MCF 10A (cell line): Measurements from ENCODE around the gene SERPINA4. TPM values are rescaled to one million over a fixed set of nuclear protein-coding genes. Genes with fewer than 3 reads are reported as not detected.

Experiments
- BruUV-seq: library from RNA; stranded (reverse); fragments of 400-500 nt; replicated peaks from 2 replicates; lab custom pipeline; 2021; lab: Mats Ljungman, UMichigan
- CTCF ChIA-PET: fragments of 300-600 bp; sonication (Branson Sonifier 250); formaldehyde crosslinking; extraction: SDS; loops from one replicate; lab custom pipeline; 2021; ENCODE audit warnings: antibody characterized with exemption, inconsistent platforms; lab: Yijun Ruan, JAX
- POLR2A ChIA-PET: fragments of 300-600, 350-650 bp; sonication (Branson Sonifier 250); formaldehyde crosslinking; extraction: SDS; loops from one replicate; lab custom pipeline; 2020; ENCODE audit warnings: antibody characterized with exemption, inconsistent platforms; lab: Yijun Ruan, JAX
- DNase-seq: peaks from one replicate; pipeline ENCODE4 v3.0.0-alpha.2; 2018; ENCODE audit not compliant: unreplicated experiment
- H3K27ac Mint-ChIP-seq: one replicate; pipeline ENCODE4 v1.8.0; 2022; ENCODE audit warnings: mild to moderate bottlenecking, low read depth, mixed read lengths; ENCODE audit not compliant: unreplicated experiment
- H3K27me3 Mint-ChIP-seq: one replicate; pipeline ENCODE4 v1.8.0; 2022; ENCODE audit warnings: mixed read lengths; ENCODE audit not compliant: insufficient read depth, unreplicated experiment
- H3K36me3 Mint-ChIP-seq: one replicate; pipeline ENCODE4 v1.8.0; 2022; ENCODE audit warnings: mild to moderate bottlenecking, moderate library complexity, mixed read lengths; ENCODE audit not compliant: insufficient read depth, unreplicated experiment
- H3K4me1 Mint-ChIP-seq: one replicate; pipeline ENCODE4 v1.8.0; 2022; ENCODE audit warnings: mixed read lengths; ENCODE audit not compliant: insufficient read depth, unreplicated experiment
- H3K4me3 Mint-ChIP-seq: one replicate; pipeline ENCODE4 v1.8.0; 2022; ENCODE audit warnings: mild to moderate bottlenecking, moderate library complexity, mixed read lengths; ENCODE audit not compliant: unreplicated experiment
- H3K9me3 Mint-ChIP-seq: one replicate; pipeline ENCODE4 v1.8.0; 2022; ENCODE audit warnings: mixed read lengths; ENCODE audit not compliant: unreplicated experiment
- CTCF ChIP-seq: fragments of 200-600 bp; IDR thresholded peaks from one replicate; pipeline ENCODE4 v1.8.0; 2022; ENCODE audit warnings: antibody characterized with exemption, mild to moderate bottlenecking; ENCODE audit not compliant: unreplicated experiment
- intact Hi-C: fragments of 100-400 bp; cut with micrococcal nuclease; formaldehyde crosslinking; loops from 2 replicates; pipeline ENCODE4 v1.14.1; 2022
- total RNA-seq: library from RNA; stranded (reverse); gene quantifications from 2 replicates; pipeline ENCODE4 v1.2.3, GENCODE V29; 2022

SERPINA4 gene
- total RNA-seq, 1 experiment from 2014 or later: not detected

GRCh38 chr14:94545131-94545841, 16.0 kb upstream of the SERPINA4 start:
- ChIA-PET CTCF (interaction anchor here (0.6 to 1.3 kb wide), 3 partner anchors 12 to 111 kb away, joined by 3 read pairs; no protein-coding TSS in a partner anchor), POLR2A (interaction anchor here (0.6 kb wide), 1 partner anchor 67 kb away, joined by 4 read pairs; the partner anchor contains the start of gene SERPINA3)
- Mint-ChIP-seq H3K27me3 (no peaks in the 10 kb centered on the region), H3K27ac (no peak overlapping the region), H3K9me3 (no peaks in the 10 kb centered on the region), H3K4me1 (peaks cover 9% of the 10 kb centered on the region), H3K36me3 (no peaks in the 10 kb centered on the region), H3K4me3 (no peak overlapping the region)
- intact Hi-C loops: no loop called here
- no peak for DNase-seq
- no TSS peak for BruUV-seq
- TF ChIP-seq CTCF: no peak

GRCh38 chr14:94547151-94547680, 14.0 kb upstream of the SERPINA4 start:
- Mint-ChIP-seq H3K27ac (no peak overlapping the region), H3K27me3 (no peaks in the 10 kb centered on the region), H3K4me1 (peaks cover 3% of the 10 kb centered on the region), H3K36me3 (no peaks in the 10 kb centered on the region), H3K4me3 (no peak overlapping the region), H3K9me3 (no peaks in the 10 kb centered on the region)
- CTCF ChIA-PET: interaction anchor here (0.6 to 4.1 kb wide), 6 partner anchors 15 to 114 kb away, joined by 3 to 31 read pairs (median 3); partner anchors contain the start of gene SERPINA9
- POLR2A ChIA-PET: no interaction called here
- intact Hi-C loops: no loop called here
- BruUV-seq: no TSS peak
- DNase-seq: no peak
- TF ChIP-seq CTCF: no peak

- POLR2A ChIA-PET: no interaction called here
- CTCF ChIA-PET: interaction anchor here (0.6 to 4.1 kb wide), 6 partner anchors 25 to 114 kb away, joined by 3 to 31 read pairs (median 14); partner anchors contain the start of gene SERPINA9
- H3K27me3 Mint-ChIP-seq: no peaks in the 10 kb centered on the region
- no peak for TF ChIP-seq CTCF
- H3K9me3 Mint-ChIP-seq: no peaks in the 10 kb centered on the region
- no TSS peak for BruUV-seq
- intact Hi-C loops: no loop called here
- H3K27ac Mint-ChIP-seq: no peak overlapping the region
- no peak overlapping the region for H3K4me3 Mint-ChIP-seq
- no peaks in the 10 kb centered on the region for H3K36me3 Mint-ChIP-seq
- DNase-seq: no peak
- no peaks in the 10 kb centered on the region for H3K4me1 Mint-ChIP-seq
Observed at GRCh38 chr14:94547726-94548125, 13.5 kb upstream of the SERPINA4 start.
